CD1c-positive myeloid dendritic cell (primary cell): ENCODE measurements around the gene CSNK2A2.

Experiments used
- DNase-seq: peaks from one replicate; pipeline ENCODE4 v3.0.0-alpha.2; 2016; ENCODE audit errors: extremely low spot score

Gene CSNK2A2

DNA sequence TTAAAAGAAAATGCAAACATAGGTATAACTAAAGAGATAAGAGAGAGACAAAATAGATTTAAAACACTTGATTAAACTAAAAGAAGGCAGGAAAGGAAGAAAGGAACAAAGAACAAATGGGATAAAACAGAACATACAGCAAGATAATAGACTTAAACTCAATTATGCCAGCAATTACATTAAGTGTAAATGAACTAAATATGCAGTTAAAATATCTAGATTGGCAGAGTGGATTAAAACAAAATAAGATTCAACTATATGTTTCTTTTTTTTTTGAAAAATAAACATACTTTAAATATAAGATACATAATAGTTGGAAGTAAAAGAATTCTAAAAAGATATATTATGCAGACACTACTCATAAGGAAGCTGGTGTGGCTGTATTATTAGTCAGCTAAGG is 59.1 kb downstream of the CSNK2A2 start:
- no peak for DNase-seq

- no peak for DNase-seq
Measured at GRCh38 chr16:58137581-58137980, 60.3 kb downstream of the CSNK2A2 start.

GRCh38 chr16:58129097-58129936 is 68.6 kb downstream of the CSNK2A2 start, which contains the start of gene CFAP20:
Gene CFAP20 (minus strand): TSS chr16:58129381. CDS start chr16:58129115, 266 bp downstream.
- peak; percentile 99 for DNase-seq

GRCh38 chr16:58128711-58129096 is 69.2 kb downstream of the CSNK2A2 start:
- no peak for DNase-seq

DNA sequence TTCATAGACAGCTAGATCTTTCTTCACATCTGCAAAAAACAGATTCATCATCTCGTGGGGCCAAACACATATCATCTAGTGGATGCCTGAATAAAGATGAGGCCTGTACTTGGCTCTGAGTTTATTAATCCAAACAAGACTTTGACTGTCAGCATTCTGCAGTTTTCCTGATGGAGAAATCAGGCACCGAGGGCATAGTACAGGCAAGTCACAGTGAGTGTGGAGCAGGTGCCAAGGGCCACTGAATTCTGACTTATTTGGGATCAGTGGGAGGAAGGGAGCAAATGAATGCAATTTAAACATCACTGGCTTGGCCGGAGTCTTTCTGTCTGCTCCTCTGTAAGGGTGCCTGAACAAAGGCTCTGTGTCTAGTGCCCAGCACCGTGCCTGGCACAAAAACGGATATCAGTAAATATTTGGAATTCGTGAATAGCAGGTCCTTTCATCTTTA is 69.7 kb downstream of the CSNK2A2 start:
- no peak for DNase-seq

GRCh38 chr16:58127634-58128033 is 70.3 kb downstream of the CSNK2A2 start:
- no peak for DNase-seq

- peak; percentile 58 for DNase-seq
Measured at GRCh38 chr16:58127033-58127556, 70.8 kb downstream of the CSNK2A2 start.

DNA sequence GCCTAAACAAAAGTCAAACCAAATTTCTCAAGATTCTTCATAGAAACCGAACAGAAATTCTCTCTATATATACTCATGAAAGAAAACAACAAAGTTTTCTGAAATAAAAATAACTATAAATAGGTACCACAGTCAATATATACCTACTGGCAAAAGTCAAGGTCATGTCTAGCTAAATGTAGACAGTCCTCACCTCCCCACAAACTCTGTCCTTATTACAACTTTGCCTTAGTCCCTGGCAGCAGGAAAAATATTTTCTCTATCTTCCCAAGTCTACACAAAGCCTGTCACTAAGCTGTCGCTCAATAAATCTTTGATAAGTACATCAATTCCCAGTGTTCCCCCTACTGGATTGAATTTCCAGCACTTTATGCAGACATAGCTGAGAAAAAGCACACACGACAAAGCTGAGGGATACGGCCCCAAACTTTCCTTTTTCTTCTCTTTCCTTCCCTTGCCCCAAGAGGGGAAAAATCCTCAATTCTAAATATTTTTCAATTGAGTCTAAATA is 71.4 kb downstream of the CSNK2A2 start:
- no peak for DNase-seq

- DNase-seq, result peak; percentile 9
Measured at GRCh38 chr16:58125781-58126335, 72.0 kb downstream of the CSNK2A2 start.

DNA sequence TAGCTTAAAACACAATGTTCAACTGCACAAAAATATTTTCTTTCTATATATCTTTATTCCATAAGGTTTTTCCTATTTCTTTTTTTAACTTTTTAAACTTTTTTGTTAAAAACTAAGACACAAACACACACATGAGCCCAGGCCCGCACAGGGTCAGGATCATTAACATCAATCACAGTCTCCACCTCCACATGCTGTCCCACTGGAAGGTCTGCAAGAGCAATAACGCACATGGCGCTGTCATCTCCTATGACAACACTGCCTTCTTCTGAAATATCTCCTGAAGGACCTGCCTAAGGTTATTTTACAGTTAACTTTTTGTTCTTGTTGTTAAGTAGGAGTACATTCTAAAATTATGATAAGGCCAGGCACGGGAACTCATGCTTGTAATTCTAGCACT is 72.9 kb downstream of the CSNK2A2 start:
- no peak for DNase-seq

DNA sequence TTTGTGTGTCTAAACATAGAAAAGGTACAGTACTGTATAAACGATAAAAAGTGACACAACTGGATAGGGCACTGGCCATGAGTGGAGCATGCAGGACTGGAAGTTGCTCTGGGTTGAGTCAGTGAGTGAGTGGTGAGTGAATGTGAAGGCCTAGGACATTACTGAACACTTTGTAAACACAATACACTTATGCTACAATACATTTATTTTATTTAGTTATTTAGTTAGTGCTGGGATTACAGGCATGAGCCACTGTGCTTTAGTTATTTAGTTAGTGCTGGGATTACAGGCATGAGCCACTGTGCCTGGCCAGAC is 73.3 kb downstream of the CSNK2A2 start:
- DNase-seq, result no peak

DNA sequence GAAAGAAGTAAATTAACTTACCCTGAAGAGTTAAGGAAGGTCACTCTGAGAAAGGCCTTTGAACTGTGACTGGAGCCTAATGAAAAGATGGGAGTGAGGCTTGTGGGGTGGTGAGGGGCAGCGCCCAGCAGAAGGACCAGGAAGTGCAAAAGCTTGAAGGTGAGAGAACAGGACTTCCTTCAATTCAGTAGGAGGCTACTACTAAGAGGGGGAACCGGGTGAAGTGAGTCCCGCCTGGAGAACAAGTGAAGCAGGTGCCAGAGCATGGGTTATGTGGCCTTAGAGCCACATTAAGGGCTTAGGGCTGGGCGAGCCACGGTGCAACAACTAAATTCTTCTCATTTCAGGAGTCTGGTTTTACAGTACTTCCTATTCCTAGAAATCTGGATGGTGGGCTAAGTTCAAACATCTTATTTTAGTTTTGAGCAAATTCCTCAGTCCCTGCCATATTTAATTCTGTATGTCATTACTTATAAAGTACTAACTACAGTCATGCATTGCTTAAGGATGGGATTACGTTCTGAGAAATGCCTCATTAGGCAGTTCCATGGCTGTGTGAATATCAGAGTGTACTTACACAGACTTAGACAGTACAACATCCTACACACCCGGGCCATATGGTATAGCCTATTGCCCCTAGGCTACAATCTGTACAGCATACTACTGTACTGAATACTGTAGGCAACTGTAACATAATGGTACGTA is 73.9 kb downstream of the CSNK2A2 start:
- no peak for DNase-seq

DNA sequence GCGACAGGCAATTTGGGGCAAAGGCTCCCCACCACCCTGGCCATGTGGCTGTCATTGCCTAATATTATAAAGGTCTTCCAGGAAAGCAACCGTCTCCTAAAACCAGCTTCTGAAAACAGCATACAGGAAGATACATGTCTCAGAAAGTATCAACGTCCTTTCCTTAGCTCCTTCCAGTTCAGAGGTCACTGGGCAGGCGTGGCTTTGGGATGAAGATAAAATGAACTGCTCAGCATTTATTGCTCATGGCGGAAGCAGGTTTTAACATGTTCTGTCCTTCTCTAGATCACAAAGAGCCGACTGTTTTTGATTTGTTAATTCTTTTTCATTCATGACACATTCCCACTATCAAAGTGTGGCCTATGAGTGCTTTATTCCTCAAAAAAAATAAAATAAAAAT is 76.8 kb downstream of the CSNK2A2 start:
- DNase-seq, result no peak

DNA sequence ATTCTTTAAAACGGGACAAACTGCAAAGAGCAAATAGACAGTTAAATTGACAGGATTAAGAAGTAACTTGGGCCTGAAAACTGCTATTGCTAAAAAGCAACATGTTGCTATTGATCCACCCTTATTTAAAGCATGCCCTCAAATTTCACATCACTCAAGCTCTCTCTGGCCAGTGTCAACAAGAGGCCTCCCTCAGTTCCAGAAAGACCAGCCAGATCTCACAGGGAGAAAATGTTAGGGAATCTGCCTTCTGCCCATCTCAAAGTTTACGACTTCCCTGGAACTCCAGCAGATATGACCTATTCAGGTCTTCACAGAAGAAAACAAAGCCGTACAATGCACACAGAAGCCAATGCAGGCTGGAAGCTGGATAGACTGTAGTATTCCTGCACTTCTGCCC is 77.7 kb downstream of the CSNK2A2 start:
- DNase-seq, result no peak

DNA sequence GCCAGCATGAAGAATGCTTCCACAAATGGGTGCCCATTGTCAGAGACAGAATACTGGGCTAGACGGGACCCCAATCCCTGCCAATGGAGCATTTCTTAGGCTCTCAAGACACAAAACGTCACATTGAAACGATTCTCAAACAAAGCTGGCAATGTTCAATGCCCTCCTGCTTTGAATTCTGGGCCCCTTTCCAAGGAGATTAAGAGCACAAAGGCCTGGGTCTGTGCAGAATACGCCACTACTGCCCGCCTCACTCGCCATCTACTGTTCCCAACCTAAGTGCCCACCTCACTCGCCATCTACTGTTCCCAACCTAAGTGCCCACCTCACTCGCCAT is 78.4 kb downstream of the CSNK2A2 start:
- DNase-seq, result no peak

- no peak for DNase-seq
Measured at GRCh38 chr16:58118801-58119508, 79.0 kb downstream of the CSNK2A2 start.

DNA sequence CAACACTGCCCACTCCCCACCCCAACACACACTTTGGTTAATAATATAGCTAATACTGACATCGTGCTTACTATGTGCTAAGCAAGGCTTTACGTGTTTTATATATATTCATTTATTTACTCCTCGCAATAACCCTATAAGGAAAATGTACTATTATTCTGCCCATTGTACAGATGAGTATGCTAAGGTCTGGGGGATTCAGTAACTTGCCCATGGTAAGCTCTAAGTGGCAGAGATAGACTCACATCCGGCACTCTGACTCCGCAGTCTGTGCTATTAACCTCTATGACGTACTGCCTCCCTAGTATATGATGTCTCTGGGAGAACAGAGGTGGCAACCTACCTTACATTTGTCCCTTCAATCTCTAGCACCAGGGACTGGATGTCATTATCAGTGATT is 81.4 kb downstream of the CSNK2A2 start:
- DNase-seq, result no peak

GRCh38 chr16:58116081-58116480 is 81.8 kb downstream of the CSNK2A2 start:
- DNase-seq, result no peak

- DNase-seq, result no peak
Measured at GRCh38 chr16:58114827-58115825, 82.8 kb downstream of the CSNK2A2 start.

GRCh38 chr16:58111302-58111627 is 86.6 kb downstream of the CSNK2A2 start:
- no peak for DNase-seq
